Activated CD4-positive, alpha-beta T cell treated with anti-CD3 and anti-CD28 coated beads for 1 hour (primary cell): ENCODE results near the gene SIGLEC8.
"Not testable (repeated sequence)": the region's sequence is repeated elsewhere in the genome, so short reads cannot be mapped to it uniquely, and the experiment has no call there.

Experiments
- DNase-seq: peaks from one replicate; pipeline ENCODE4 v3.0.0-alpha.2; 2020

Gene SIGLEC8

DNA sequence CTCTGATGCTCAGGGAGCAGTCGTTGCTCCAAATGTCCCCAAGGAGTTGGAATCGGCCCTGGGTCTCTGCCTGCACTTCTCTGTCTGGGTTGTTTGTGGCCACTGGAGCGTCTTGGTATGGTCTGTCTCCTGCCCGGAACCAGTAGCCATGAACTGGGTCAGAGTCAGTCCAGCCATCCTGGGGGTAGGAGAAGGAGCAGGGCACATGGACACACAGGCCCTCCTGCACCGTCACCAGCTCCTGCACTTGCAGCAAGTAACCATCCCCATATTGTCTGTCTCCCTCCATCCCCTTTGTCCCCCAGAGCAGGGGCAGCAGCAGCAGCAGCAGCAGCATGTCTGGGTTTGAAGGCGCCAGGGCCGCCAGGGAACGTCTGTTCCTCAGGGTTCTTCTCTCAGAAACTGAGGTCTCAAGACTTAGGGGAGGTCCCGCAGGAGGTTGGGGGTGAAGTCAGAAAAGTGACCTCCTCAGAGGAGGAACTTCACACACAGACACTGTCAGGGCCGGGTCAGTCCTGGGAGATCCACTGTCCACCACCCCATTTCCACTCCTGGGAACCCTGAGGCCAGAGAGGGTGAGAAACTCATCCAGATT is at the start of gene SIGLEC8:
Gene SIGLEC8, minus strand, starts transcription at position 404 of the 595 bp plus-strand sequence. Its CDS starts 67 bp downstream, at position 337.
- no peak for DNase-seq

DNA sequence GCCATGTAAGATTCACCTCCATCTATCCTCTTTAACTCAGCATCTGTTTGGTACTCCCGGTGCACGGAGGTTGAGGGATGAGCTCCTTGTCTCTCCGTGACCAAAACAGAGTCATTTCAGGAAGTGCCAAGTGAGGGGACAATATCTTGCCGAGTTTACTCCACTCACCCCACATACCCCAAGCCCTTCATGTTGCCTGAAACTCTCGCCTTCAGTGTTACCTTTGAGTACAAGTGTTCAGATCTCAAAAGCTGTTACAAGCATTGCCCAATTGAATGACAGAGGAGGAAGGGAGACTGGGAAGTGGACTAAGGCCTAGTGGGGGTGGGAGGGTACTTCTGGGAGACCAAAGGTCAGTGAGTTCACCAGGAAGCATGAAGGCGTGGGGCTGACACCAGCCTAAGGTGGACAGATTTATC is 49.4 kb upstream of the SIGLEC8 start:
- no peak for DNase-seq

GRCh38 chr19:51507192-51507591 is 48.9 kb upstream of the SIGLEC8 start:
- DNase-seq, result no peak

GRCh38 chr19:51505904-51506303 is 47.6 kb upstream of the SIGLEC8 start:
- DNase-seq, result no peak

GRCh38 chr19:51503896-51504295 is 45.6 kb upstream of the SIGLEC8 start:
- no peak for DNase-seq

DNA sequence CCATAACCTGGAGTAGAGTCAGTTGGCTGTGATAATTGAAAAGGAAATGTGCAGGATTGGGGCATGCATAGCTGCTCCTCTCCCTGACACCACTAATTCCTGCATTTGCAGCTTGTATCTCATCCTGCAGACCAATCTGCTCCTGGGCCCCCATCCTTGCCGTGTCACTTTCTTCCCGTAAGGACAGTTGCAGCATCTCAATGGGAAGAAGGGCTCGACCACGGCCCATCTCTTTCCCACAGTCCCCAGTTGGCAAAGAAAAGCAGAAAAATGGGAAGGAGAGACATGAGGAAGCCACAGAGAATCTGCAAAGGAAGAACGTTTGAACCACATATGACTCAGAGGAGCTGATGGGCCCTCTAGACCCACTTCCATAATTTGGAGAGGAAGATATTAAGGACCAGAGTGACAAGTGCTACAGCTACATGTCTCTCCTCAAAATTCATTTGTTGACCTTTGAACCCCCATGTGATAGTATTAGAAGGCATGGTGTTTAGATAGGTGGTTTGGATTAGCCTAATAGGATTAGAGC is 45.1 kb upstream of the SIGLEC8 start:
- no peak for DNase-seq

DNA sequence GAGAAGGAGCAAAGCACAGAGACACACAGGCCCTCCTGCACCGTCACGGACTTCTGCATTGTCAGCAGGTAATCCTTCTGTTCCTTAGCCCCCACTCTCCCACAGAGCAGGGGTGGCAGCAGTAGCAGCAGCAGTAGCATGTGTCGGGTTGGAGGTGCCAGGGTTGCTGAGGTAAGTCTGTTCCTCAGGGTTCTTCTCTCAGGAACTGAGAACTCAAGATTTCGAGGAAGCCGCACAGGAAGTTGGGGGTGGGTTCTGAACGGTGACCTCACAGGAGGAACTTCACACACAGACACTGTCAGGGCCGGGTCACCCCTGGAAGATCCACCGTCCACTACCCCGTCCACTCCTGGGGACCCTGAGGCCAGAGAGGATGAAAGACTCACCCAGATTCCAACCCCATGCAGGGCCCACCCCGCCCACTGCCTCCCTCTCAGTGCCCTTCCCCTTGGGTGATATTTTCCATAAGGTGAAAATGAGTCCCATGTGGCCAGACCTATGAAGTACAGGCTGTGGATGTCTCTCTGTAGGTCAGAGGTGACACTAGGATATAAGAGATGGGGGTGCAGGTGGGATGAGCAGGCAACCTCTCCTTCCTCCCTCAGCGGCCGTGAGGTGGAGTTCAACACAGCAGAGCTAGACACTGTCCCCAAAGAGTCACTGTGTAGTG is 43.5 kb upstream of the SIGLEC8 start, which contains the start of gene SIGLEC12:
Gene SIGLEC12, minus strand, starts transcription at position 207 of the 670 bp plus-strand sequence. Its CDS starts 67 bp downstream, at position 140.
- DNase-seq, result no peak

DNA sequence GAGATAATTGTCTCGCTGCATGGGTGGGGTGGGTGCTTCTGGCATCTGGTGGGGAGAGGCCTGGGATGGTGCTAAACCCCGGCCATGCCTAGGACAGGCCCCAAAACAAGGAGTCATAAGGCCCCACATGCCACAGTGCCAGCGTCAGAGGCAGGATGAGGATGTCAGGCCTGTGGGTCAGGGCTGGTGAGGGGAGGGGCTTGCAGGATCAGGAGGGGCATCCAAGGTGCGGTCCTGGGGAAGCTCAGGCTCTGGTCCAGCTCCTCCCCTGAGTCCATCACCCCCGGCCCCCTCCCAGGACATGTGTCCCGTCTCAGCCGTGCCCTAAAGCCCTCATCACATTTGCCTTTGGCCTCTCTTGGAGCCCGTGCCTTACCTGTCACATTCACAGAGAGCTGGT is 42.7 kb upstream of the SIGLEC8 start:
- not testable (repeated sequence) for DNase-seq

DNA sequence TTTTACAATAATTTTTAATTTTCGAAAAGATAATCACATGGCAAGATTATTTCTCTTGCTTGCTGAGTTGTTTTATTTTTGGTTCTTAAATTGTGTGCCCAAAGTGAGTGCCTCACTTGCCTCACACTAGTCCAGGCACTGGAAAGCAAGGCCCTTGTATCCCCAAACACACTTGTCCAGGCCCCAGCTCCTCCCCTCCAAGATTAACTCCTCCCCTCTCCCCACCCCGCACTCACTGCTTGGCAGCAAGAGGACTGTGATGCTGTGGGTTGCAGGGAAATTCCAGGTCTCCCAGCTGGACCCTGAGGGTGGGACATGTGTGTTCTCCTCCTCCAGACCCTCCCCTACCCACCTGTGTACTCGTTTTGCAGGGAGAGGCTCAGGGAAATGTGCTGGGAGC is 39.4 kb upstream of the SIGLEC8 start:
- DNase-seq, result no peak

GRCh38 chr19:51493776-51494175 is 35.5 kb upstream of the SIGLEC8 start:
- DNase-seq, result no peak

DNA sequence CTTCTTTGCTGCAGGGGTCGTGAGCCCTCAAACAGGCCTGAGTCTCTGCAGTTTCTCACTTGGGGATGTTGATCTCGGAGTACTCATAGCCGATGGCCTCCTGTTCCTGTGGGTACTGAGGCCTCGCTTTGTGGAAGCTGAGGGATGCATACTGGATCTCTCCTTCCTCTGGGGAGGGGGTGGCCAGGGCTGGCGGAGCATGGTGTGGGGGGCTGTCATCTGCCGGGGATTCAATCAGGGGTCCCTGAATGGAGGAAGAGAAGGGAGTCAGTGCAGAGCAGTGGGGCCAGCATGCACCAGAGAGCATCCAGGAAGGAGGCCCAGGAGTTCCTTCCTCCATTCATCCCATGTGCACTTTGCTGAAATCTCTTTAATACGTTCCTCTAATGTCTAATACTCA is 33.3 kb upstream of the SIGLEC8 start:
- DNase-seq, result no peak

DNA sequence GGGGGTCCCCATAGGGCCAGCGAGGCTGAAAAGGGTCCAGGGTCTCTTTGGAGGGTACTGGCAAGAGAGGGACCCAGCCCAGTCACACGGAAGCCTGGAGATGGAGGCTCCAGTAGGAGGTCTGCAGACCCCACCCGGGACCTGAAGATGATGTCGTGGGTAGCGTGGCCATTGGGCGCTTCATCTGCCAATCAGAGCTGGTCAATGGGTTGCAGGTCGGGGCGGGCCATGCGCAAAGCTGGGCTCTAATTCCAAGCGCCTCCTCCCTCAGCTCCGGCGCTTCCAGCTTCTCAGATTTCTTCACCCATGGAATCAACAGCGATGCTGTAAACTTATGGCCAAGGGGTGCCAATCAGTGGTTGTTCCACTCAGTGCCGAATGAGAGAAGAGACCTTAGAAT is 32.4 kb upstream of the SIGLEC8 start:
- DNase-seq, result no peak

- no peak for DNase-seq
These were observed 30.9 kb upstream of the SIGLEC8 start for GRCh38 chr19:51489113-51489512.

DNA sequence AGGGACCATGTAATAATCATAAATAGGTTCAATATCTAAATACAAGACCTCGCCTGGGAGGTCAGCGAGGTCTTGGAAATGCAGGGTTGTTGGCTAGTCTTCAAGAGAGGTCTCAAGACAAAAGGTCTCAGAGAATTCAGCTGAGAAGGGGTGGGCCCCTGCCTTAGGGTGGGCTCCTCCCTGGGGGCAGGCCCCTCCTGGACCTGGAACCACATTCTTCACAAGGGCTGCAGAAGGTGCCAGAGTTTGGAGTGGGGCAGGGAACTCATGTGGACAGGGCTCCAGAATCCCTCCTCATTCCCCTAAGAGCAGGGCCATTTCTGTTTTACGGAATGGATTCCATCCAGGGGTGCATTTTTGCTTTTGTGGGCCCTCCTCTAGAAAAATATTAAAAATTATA is 30.2 kb upstream of the SIGLEC8 start:
- DNase-seq, result no peak

DNA sequence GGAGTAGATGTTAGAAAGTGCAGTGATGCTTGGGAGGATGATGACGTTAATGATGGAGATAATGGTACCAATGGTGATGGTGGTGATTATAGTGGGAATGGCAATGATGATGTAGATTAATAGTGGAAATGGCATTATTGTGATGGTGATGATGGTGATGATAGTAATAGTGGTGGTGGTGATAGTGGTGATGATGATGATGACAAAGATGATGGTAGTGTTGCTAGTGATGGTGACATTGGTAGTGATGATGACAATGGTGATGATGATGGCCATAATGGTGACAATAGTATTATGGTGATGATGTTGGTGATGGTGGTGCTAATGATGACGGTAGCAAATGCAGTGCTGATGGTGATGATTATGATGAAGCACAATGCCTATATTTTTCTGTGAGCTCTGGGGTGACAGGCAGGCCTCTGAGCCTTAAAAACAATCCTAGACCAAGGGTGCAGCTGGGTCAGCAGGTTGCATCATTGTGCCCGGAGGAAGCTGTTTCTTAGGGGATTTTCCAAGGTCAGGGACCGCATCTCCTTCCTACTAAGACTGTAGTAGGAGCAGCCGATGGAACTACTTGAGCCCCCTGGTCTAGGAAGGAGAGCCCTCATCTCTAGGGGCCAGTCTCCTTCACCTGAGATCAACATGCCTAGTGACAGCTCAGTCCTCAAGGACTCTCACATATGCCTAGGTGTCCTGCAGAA is 27.9 kb upstream of the SIGLEC8 start:
- no peak for DNase-seq

- DNase-seq, result no peak
These were observed 22.3 kb upstream of the SIGLEC8 start for GRCh38 chr19:51480590-51480989.

DNA sequence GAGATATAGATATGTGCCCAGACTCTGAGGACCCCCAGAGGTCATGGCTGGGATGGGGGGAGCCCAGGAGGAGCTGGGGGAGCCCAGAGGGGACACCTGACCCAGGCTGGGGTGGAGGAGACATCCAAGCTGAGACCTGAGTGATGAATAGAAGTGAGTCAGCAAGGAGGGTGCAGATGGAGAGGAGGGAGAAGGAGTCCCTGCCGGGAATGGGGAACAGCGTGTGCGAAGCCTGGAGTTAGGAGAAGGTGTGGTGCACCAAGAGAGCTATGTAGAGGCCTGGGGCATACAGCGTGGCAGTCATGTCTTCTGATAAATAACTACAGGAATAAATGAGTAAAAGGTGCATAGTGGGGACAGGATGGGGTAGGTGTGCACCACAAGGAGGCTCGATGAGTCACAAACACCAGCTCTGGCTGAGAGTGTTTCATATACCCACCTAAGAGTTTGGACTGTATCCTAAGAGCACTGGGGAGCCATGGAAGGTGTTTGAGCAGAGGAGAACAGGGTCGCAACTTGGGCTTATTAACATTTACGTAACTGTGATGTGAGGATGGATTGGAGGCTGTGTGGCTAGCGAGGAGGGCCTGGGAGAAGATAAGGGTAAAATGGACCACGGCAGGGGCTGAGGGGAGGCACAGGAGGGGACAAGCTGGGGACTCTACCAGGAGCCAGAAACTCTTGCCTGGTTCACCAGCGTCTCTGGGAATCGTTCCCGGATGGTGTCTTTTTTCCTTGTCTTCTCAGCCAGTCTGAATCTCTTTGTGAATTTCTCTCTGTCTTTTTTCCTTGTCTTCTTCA is 21.5 kb upstream of the SIGLEC8 start:
- DNase-seq, result no peak

- DNase-seq, result no peak
These were observed 20.4 kb upstream of the SIGLEC8 start, which contains the start of gene CEACAM18 for GRCh38 chr19:51478381-51479234. CEACAM18 (plus strand) TSS chr19:51478539.

DNA sequence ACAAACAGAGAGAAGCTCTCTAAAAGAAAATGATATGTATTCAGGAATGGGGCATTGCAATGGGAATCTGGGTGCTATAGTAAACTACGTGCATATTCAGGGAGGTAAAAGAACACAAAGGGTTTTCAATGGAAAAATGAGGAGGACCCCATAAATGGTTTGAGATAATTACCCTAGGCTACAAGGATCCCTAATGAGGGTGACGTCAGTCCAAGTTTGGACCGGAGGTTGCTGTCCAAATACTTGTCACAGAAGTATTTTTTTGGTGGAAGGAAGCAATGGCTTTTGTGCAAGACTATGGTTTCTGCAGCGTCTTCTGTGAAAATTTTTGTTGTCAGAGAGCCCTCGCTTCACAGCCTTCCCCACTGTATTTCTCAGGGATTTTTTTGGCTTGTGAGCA is 19.1 kb upstream of the SIGLEC8 start:
- no peak for DNase-seq

DNA sequence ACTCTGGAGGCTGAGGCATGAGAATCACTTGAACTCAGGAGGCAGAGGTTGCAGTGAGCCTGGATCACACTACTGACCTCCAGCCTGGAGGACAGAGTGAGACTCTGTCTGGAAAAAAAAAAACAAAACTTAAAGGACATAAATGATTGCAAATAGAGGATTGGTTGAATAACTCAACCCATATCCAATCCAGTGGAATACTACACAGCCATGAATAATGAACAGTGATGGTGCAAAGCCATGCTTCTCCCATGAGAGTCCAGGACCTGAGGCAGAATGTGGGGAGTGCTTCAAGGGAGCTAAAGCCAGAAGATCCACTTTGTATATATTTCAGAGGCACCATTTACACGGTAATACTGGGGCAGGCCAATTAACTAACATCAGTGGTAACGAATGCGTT is 17.9 kb upstream of the SIGLEC8 start:
- no peak for DNase-seq

DNA sequence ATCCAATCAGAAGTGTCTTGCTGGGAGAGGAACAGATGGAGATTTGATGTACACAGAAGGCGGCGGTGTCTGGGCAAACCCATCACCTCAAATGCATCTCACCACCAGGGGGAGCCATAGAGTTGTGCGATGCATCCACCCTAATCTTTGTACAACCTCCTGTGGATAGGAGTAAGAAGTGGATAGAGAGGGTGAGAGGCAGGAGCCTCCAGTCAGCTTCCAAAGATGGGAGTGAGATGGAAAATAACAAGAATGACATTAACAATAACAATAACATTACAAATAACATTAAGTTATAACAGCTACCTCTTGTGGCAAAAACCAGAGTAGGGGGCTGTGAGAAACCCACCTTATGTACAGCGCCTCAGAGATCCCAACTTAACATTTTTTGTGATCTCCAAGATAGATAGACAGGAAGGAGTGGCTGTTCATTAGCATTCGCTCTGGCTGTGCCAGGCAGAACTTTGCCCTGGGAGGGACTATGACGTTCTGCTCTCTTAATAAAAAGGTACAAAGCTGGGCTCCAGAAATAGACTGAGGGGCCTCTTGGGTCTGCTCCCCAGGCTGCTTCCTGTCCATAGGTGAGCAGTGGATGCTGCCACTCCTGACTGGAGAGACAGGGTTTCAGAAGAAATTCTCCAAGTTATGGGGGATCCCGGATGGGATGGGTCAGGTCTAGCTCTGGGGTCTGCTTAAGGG is 14.9 kb upstream of the SIGLEC8 start:
- peak; percentile 63 for DNase-seq
